Loucy (cell line): ENCODE data around the gene RBM15B.

ENCODE experiments used
- CTCF ChIP-seq: fragments of 200-600 bp; sonication (generic); conservative IDR thresholded peaks from 2 replicates; pipeline ENCODE4 v1.5.1; 2014; ENCODE audit warnings: mild to moderate bottlenecking, antibody characterized with exemption, low read length
- EZH2phosphoT487 ChIP-seq: fragments of 200-600 bp; IDR thresholded peaks from 2 replicates; pipeline ENCODE4 v1.6.1; 2018; ENCODE audit warnings: antibody characterized with exemption, mild to moderate bottlenecking, moderate library complexity, borderline replicate concordance

DNA sequence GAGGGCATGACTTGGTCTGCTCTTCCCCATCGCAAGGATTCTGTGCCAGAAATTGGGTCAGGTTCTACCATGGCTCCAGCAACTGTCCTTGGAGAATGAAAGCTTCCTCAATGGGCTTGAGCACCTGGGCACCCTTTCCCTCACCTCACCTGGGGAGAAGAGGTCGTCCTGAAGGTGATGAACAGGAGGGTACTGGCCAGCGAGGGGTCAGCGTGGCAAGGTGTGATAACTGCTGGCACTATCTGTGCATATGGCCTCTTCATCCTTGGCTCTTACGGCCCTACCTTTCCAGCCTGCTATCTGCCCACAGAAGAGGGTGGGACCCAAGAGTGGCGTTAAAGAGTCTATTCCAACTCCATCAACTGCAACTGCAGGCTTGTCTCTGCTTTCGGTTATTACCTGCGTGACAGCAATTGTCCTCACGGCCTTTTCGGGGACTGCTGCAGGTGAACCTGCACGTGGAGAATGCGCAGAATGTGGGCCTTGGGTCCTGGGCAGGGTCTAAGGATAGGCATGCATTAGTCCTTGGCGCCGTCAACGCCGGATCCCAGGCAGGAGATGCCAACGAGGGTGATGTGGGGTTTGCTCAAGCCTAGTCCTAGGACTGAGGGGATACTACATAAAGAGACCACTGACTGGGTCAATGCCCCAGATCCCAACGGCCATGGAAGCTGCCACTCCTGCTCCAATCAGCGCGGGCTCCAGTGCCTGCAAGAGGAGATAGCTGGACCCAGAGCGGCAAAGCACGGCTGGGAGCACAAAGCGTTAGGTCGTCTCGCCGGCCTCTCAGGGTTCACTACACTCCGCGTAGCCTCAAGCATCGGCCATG, 625 bp upstream of the RBM15B start:
- TF ChIP-seq CTCF (no peak; the same call in 1 of the 2 replicates), EZH2phosphoT487 (no peak)
